OCI-LY7 (cell line): ENCODE data around the gene PIK3R3.

Experiments used
- EZH2phosphoT487 ChIP-seq: fragments of 200-600 bp; sonication (generic); IDR thresholded peaks from 2 replicates; pipeline ENCODE4 v1.6.1; 2018; ENCODE audit warnings: low read depth, borderline replicate concordance, mild to moderate bottlenecking, mixed run types, antibody characterized with exemption, low read length, moderate library complexity, mixed read lengths
- TF ChIP-seq, protein P1 (sequence below): fragments of 200-600 bp; sonication (generic); conservative IDR thresholded peaks from 2 replicates; pipeline ENCODE4 v1.5.1; 2014; ENCODE audit warnings: mild to moderate bottlenecking, antibody characterized with exemption, low read length, moderate library complexity, mixed read lengths

DNA sequence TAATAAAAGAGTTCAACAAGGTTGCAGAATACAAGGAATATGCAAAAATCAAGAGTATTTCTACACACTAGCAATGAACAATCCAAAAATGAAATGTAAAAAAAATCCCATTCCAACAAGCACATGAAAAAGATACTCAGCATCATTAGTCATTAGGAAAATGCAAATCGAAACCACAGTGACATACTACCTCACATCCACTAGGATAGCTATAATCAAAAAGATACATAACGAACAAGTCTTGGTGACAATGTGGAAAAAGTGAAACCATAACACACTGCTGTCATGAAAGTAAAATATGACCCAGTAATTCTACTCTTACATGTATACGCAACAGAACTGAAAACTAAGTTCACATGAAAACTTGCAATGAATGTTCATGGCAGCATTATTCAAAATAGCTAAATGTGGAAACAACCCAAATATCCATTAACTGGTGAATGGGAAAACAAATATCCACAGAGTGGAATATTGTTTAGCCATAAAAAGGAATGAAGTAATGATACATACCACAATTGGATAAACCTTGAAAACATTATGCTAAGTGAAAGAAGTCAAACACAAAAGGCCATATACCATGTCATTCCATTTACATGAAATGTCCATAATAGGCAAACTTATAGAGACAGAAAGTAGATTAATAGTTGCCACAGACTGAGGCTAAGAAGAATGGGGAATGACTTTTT is 34.3 kb downstream of the PIK3R3 start:
- TF ChIP-seq, protein P1, sequence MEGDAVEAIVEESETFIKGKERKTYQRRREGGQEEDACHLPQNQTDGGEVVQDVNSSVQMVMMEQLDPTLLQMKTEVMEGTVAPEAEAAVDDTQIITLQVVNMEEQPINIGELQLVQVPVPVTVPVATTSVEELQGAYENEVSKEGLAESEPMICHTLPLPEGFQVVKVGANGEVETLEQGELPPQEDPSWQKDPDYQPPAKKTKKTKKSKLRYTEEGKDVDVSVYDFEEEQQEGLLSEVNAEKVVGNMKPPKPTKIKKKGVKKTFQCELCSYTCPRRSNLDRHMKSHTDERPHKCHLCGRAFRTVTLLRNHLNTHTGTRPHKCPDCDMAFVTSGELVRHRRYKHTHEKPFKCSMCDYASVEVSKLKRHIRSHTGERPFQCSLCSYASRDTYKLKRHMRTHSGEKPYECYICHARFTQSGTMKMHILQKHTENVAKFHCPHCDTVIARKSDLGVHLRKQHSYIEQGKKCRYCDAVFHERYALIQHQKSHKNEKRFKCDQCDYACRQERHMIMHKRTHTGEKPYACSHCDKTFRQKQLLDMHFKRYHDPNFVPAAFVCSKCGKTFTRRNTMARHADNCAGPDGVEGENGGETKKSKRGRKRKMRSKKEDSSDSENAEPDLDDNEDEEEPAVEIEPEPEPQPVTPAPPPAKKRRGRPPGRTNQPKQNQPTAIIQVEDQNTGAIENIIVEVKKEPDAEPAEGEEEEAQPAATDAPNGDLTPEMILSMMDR: no peak
- TF ChIP-seq EZH2phosphoT487: no peak
